HG03060 (cell line): Measurements from ENCODE around the gene CHMP2A.
"Not testable (repeated sequence)": the region's sequence is repeated elsewhere in the genome, so short reads cannot be mapped to it uniquely, and the experiment has no call there.

Experiments
- ATAC-seq: cut with Tn5 transposase; IDR thresholded peaks from one replicate; pipeline ENCODE4 v1.9.1; 2021; ENCODE audit warnings: low read depth, moderate number of reproducible peaks; ENCODE audit not compliant: unreplicated experiment

Gene CHMP2A

DNA sequence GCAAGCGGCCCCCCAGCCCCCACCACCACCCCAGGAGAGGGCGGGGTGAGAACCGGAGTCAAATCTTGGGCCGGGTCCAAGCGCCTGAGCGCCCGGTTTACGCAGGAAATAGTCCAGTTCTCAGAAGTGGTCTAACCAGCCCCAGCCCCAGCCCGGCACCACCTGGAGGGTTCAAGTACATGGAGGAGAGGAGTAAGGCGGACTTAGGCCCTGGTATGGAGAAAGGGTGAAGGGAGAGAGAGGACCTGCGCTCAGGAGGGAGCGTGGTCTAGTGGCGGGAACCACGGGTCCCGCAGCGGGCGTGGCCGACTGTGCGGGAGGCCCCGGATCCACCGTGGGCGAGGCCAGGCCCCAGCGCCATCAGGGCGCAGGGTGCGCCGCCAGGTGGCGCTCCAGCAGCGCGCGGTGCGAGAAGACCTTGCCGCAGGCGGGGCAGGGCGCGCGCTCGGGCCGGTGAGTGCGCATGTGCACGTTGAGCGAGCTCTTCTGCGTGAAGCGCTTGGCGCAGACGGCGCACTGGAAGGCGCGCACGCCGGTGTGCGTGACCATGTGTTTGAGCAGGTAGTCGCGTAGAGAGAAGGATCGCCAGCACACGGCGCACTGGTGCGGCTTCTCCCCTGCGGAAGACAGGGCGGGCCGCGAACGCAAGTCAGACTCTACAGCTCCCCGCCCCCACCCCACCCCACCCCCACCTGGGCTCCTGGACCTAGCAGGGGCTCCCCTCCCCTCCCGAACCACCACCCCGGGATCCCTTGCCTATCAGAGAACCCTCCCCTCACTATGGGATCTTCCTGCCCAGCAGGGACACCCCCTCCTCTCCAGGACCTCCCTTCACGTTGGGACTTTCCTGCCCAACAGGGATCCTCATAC, 41.0 kb downstream of the CHMP2A start:
- ATAC-seq, result no peak

DNA sequence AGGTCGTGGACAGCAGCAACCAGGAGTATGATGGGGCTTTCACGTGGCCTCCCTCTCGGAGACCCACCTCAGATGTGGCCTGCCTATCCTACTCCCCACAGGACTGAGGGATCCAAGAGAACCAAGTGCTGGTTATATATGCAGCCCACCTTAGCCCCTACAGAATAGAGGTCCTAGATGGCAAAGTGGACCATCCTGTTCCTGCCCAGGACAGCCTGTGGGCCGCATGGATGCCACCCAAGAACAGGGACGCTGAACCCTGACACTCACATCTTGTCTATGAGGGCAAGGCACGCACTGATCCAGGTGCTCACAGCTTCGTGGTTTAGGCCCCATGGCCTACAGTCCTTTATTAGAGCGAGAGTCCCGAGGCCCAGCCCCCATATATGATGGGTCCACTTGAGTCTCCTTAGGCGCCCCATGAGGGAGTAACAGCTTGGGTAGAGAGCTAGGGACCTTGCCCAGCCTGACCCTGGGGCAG, 41.7 kb downstream of the CHMP2A start:
- ATAC-seq, result no peak

DNA sequence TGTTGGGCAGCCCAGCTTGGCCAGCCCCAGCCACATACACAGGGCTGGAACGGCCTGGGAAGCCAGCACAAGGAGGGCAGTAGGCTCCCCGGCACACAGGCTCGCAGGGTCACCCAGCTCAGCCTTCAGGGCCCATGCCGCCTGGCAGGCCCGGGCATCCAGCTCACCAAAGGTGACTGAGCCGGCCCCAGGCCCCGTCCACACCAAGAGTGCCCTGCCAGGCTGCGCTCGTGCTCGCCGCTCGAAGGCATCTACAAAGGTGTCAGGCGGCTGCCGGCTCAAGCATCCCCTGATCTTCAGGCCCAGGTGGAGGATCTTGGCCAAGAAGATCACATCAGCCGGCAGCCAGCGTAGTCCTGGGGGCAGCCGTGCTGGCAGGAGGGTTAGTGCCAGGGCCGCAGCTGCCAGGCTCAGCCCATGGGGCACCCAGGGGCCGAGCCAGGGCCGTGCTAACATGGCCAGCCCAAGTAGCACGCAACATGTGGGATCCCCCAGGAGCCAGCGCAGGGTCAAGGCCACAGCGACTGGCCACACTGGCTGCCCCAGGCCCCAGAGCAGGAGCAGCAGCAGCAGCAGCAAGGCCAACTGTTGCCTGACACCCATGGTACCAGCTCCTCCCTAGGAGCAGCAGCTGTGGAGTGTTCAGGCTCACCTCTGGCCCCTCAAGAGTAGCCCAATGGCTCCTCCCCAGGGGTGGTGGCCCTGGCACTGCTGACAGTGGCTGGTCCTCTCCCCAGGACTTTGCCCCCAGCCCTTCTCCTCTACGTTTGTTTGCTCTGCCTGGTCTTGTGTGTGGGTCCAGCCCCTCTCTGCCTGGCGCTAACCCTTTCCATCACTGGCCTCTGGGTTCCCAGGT, 43.3 kb downstream of the CHMP2A start, which contains the start of gene SLC27A5:
Gene SLC27A5, minus strand, starts transcription at position 640 of the 856 bp plus-strand sequence. Its CDS starts 37 bp downstream, at position 603.
- no peak for ATAC-seq

DNA sequence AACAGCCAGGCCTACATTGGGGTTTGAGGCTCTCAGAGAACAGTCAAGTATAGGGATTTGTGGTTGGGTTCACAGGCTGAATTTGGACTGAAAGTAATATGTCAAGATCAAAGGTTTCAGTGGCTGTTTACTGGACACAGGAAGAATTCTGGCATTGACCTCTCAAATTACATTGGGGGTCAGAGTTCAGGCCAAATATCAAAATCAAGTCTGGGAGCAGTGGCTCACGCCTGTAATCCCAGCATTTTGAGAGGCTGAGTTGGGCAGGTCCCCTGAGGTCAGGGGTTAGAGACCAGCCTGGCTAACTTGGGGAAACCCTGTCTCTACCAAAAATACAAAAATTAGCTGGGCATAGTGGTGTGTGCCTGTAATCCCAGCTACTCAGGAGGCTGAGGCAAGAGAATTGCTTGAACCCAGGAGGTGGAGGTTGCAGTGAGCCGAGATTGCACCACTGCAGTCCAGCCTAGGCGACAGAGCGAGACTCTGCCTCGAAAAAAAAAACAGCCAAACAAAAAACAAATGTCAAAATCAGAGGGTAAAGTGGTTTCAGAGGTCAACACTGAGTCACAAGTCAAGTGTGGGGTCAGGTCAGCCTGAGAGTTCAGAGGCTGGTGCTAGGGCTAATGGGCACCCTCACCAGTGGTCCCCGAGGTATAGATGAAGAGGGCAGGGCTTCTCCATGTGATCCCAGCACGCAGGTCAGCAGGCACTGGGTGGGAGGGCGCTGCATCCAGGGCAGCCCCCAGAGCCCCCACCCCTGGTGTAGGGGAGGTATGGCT, 44.6 kb downstream of the CHMP2A start:
- no peak for ATAC-seq

DNA sequence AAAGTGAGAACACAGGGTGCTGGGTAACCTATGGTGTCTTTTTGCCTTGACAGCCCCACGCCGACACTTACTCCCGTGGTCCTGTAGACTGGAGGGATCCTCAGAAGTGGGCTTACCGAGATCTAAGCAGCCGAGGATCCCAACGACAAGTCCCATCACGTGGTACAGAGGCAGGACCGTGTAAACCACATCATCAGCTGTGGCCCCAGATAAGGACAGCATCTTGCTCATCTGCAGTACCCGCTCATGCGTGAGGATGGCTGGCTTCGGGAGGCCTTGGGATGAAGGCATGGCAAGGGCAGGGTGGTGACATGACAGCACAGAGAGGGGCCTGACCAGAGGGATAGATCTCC, 45.2 kb downstream of the CHMP2A start:
- ATAC-seq, result no peak

DNA sequence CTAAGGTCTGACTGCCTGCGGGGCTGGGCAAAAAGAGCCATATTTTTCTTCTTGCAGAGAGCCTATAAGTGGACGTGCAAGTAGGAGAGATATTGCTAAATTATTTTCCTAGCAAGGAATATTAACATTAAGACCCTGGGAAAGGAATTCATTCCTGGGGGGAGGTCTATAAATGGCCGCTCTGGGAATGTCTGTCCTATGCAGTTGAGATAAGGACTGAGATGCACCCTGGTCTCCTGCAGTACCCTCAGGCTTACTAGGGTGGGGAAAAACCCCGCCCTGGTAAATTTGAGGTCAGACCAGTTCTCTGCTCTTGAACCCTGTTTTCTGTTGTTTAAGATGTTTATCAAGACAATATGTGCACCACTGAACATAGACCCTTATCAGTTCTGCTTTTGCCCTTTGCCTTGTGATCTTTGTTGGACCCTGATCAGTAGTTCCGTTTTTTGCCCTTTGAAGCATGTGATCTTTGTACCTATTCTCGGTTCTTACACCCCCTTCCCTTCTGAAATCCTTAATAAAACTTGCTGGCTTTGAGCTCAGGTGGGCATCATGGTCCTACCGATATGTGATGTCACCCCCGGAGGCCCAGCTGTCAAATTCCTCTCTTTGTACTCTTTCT, 47.2 kb downstream of the CHMP2A start:
- not testable (repeated sequence) for ATAC-seq
